Smooth muscle cell of the umbilical artery (primary cell): Measurements from ENCODE around the gene UCN2. TPM values are rescaled to one million over a fixed set of nuclear protein-coding genes. Genes with fewer than 3 reads are reported as not detected.

Experiments used
- total RNA-seq: library from RNA; depleted of rRNA; stranded (reverse); fragments of >200 nt; gene quantifications from 2 replicates; pipeline ENCODE4 v1.2.3, GENCODE V29; 2014

The UCN2 gene
- total RNA-seq, result 2.1 and 2.3 TPM in 2 replicates

GRCh38 chr3:48563382-48563918, at the start of gene UCN2:
TSS of gene UCN2 (minus strand) at chr3:48563781. CDS start at chr3:48563124, 657 bp downstream.

GRCh38 chr3:48609088-48610005, 45.8 kb upstream of the UCN2 start, which contains the start of gene UQCRC1:
TSS of gene UQCRC1 (minus strand) at chr3:48609646. CDS start at chr3:48609620, 26 bp downstream.

GRCh38 chr3:48595075-48595525, 31.5 kb upstream of the UCN2 start, which contains the start of gene COL7A1:
TSS of gene COL7A1 (minus strand) at chr3:48595329. CDS start at chr3:48595159, 170 bp downstream.

GRCh38 chr3:48556796-48557626, 6.6 kb downstream of the UCN2 start, which contains the start of gene PFKFB4:
TSS of gene PFKFB4 (minus strand) at chr3:48556803. CDS start at chr3:48556777, 26 bp downstream.

Other genes starting within 250 kb of the UCN2 start
- gene SPINK8, start 230.1 kb downstream of the UCN2 start, total RNA-seq, result not detected in 2 replicates
- not detected in 2 replicates for gene FBXW12, start 191.6 kb downstream of the UCN2 start, total RNA-seq
- gene PLXNB1, start 133.7 kb downstream of the UCN2 start, total RNA-seq, result 33.6 and 45.5 TPM in 2 replicates
- gene CCDC51, start 123.7 kb downstream of the UCN2 start, total RNA-seq, result 19.6 and 20.1 TPM in 2 replicates
- 177 and 213 TPM in 2 replicates for gene TMA7, start 123.5 kb downstream of the UCN2 start, total RNA-seq
- 4.2 and 5.3 TPM in 2 replicates for gene ATRIP, start 117.0 kb downstream of the UCN2 start, total RNA-seq
- 103 and 130 TPM in 2 replicates for gene SHISA5, start 59.6 kb downstream of the UCN2 start, total RNA-seq
- 44.6 and 46.0 TPM in 2 replicates for gene PFKFB4, start 7.0 kb downstream of the UCN2 start, total RNA-seq
- gene COL7A1, start 31.5 kb upstream of the UCN2 start, total RNA-seq, result 52.0 and 55.2 TPM in 2 replicates
- 276 and 300 TPM in 2 replicates for gene UQCRC1, start 45.9 kb upstream of the UCN2 start, total RNA-seq
- not detected in 2 replicates for gene TMEM89, start 58.0 kb upstream of the UCN2 start, total RNA-seq
- 19.0 and 22.9 TPM in 2 replicates for gene SLC26A6, start 71.7 kb upstream of the UCN2 start, total RNA-seq
- 0.89 and 3.1 TPM in 2 replicates for gene CELSR3, start 99.1 kb upstream of the UCN2 start, total RNA-seq
- 10.1 and 16.5 TPM in 2 replicates for gene NCKIPSD, start 122.1 kb upstream of the UCN2 start, total RNA-seq
- 40.1 and 52.0 TPM in 2 replicates for gene IP6K2, start 153.4 kb upstream of the UCN2 start, total RNA-seq